Fibroblast of skin of right quadriceps (primary cell): Measurements from ENCODE around the gene ANP32E.
"Not testable (repeated sequence)": the region's sequence is repeated elsewhere in the genome, so short reads cannot be mapped to it uniquely, and the experiment has no call there.

ENCODE experiments used
- DNase-seq: peaks from one replicate; pipeline ENCODE4 v3.0.0-alpha.2; 2013

Gene ANP32E

DNA sequence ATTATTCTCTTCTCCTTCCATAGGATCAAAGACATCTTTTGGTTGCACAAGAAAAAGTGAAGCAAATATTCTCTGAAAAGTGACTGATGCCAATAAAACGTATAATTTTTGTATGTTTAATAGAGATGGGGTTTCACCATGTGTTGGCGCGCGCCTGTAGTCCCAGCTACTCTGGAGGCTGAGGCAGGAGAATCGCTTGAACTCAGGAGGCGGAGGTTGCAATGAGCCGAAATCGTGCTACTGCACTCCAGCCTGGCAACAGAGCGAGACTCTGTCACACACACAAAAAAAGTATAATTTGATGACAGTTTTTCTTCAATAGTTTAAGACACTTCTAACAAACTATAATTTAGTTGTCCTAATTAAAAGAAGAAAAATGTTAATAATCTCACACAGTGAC lies 23.8 kb downstream of the ANP32E start:
- no peak for DNase-seq

DNA sequence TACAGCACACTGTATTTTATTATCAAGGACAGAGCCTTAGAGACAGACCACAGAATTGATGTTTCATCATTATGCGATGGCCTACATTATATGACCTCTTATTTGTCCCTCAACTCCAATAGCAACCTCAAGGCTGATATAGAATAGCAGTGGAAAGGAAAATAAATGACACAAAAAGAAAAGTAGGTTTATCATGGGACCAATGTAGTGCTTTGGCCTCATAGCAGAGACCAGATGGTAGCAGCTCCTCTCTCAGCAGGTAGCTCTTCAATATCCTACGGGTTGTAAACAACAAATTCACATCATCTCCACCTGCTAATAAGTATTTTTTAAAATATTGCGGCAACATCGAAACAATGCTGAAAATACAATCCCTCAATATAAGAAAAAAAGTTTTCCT lies 25.2 kb downstream of the ANP32E start:
- no peak for DNase-seq

DNA sequence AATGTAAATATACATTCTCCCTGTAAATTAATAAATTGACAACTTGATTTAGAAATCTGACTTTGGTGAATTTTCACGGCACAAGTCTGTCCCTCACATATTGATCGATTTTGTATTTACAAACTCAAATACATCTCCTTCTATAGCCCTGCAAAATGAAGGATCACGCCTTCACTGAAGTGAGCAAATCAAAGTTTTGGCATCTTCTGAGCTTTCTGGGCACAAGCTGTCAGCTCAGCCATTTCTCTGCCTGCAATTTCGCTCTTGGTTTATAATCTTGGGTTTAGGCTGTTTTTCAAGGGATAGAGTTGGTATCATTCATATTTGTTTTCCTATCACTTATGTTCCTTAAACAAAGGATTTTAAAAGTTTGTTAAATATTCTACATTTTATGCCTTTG lies 25.8 kb downstream of the ANP32E start:
- no peak for DNase-seq

DNA sequence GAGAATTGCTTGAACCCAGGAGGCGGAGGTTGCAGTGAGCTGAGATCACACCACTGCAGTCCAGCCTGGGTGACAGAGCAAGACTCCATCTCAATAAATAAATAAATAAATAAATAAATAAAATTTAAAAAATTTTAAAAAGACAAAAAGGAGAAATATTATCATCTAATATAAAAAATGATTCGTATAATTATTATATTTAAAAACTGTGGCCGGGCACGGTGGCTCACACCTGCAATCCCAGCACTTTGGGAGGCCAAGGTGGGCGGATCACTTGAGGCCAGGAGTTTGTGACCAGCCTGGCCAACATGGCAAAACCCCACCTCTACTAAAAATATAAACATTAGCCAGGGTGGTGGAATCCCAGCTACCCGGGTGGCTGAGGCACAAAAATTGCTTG lies 27.5 kb downstream of the ANP32E start:
- DNase-seq = not testable (repeated sequence)

DNA sequence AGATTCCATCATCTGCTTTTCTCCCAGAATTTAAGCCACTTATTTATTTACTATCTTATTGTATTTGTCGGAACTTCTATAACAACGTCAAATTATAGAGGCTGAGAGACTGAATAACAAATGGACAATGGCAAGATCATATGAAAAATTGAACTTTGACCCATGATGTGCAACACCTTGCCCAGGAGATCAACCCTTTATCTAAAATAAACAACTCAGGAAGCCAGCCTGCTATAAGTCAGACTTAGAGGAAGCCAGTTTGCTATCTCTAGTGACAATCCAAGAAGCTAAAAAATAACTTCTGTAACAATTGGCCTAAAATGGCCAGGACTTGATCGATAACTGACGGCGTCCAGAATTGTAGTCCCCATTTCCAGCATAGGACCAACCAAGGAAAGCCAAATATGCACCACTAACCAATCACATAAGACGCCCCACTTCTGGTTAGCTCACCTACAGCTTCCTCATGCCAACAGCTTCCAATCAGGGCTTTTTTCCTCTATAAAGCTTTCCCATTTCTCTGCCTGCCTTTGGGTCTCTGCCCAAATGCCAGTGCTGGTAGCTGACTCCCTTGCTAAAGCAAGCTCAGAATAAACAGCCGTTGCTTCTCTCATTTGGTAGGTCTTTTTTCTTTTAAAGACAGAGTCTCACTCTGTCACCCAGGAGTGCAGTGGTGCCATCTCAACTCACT lies 28.5 kb downstream of the ANP32E start:
- no peak for DNase-seq

DNA sequence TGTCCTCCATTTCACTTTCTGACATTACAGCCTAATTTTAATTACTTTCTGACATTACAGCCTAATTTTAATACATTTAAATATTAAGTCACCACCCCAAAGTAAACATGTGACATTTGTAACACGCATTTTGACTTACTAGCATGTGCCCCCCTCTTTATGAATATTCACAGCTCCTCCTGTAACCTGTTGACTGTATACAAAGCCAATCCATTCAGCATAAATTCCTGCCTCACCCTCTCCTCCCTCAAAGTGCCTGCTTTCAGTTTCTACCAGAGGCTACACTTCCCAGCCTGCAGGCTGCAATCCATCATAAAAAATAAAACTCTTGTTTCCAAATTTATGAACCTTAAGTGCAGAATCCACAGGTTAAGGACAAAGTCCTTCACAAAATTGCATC lies 39.5 kb downstream of the ANP32E start:
- DNase-seq = no peak

DNA sequence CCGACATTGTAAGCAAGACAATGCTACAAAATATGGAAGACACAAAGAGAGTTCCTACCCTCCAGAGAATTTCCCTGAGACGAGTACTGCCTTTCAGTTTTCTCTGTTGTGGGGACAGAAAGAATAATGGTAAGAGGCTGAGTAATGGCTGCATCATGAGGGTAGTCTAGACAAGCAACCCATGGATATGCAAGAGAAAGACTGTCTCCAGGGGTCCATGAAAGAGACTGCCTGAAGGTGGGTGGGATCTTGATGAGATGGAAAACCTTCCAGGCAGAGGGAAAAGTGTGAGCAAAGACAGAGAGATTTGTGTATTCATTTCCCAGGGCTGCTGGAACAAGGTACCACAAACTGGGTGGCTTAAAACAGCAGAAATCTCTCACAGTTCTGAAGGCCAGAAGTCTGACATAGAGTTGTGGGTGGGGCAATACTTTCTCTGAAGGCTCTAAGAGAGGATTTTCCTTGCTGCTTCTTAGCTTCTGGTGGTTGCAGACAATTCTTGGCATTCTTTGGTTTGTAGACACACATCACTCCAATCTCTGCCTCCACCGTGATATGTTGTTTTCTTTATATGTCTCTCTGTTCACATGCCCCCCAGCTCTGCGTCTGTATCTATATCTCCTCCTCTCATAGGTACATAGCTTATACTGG lies 41.4 kb downstream of the ANP32E start:
- peak; percentile 73 for DNase-seq

DNA sequence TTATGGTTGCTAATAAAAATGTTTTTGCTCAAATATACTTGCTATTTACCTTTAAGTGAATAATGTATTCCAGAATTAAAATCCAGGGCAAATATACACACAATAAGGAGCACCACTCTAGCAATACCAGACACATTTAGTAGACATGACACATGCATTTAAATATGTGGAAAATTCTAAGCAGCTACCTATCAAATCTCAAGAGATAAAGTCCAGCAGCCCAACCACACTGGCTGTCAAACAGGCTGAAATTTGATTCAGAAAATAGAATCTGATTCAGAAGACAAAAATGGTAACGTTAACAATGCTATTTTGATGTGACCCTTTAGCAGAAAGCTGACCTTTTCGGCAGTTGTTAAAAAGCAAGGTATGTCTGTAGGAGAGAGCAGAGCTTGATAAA lies 43.9 kb downstream of the ANP32E start:
- peak; percentile 89 for DNase-seq

DNA sequence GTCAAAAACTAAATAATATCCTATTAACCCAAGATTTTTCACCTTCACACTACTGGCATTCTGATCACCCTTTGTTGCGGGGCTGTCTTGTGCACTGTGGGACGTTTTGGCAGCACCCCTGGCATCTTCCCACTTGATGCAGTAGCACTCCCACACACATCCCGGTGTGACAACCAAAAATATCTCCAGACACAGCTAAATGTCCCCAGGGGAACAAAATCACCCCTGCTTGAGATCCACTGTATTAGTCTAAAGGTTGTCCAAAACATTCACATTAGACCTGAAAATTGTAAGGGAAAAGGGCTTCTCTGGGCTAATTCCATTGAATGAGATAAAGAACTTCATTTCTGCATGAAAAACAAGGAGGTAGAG lies 48.4 kb downstream of the ANP32E start:
- no peak for DNase-seq

DNA sequence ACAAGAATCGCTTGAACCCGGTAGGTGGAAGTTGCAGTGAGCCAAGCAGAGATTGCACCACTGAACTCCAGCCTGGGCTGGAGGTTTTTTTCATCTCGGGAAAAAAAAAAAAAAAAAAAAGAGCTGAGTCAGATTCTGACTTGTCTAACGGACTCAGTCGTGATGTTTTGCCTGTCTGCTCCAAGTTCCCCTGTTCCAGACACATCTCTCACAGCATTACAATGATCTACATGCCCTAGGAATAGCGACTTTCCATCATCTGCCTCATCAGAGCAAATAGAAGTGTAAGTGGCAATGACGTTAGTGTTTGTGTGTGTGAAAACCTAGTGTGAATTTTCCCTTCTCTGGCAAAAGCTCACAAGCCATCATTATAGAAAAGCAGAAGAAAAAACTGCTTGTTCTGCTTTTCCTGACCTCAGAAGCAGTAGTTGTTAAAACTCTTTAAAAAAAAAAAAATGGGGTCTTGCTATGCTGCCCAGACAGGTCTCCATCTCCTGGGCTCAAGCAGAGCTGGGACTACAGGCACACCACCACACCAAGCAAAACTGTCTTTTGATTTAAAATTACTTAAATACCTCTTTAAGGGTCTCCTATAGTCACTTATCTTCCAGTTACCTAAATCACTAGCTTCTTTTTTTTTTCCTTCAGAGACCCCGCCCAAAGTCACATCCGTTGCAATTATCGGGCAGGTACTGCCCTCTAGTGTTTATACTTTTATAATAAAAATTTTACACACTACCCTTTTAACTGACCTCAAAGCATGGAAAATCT lies 48.9 kb downstream of the ANP32E start:
- DNase-seq = peak; percentile 66

DNA sequence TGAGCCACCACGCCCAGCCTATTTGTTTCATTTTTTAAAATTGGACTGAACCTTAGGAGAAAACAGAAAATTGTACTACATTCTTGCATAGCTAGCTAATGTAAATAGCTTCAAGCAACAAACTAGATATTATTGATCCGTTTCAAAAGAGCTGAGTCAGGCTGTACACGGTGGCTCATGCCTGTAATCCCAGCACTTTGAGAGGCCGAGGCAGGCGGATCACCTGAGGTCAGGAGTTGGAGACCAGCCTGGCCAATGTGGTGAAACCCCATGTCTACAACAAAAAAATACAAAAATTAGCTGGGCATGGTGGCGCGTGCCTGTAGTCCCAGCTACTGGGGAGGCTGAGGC lies 49.5 kb downstream of the ANP32E start:
- DNase-seq = not testable (repeated sequence)

DNA sequence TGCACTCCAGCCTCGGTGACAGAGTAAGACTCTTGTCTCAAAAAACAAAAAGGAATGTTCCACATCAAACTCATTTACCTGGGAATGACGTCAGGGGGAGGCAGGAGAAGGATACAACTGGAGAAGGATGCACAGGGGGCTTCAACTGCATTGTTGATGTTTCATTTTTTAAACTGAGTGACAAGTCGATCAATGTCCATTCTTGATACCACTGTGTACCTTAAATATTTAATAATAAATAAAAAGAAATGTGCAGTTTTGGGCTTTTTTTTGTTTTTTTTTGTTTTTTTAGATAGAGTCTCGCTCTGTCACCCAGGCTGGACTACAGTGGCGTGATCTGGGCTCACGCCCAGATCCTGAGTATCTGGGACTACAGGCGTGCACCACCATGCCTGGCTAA lies 50.4 kb downstream of the ANP32E start:
- no peak for DNase-seq

DNA sequence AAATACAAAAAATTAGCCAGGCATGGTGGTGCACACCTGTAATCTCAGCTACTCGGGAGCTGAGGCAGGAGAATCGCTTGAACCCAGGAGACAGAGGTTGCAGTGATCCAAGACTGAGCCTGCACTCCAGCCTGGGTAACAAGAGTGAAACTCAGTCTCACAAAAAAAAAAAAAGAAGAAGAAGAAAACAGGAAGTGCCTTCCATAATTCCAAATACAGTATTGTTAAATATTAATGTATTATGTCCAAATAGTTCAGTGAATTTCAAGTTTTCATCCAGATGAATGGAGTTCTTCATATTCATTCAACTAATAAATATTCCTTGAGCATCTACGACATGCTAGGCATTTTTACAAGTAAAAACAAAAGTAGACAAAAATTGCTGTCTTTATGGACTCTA lies 52.9 kb downstream of the ANP32E start:
- no peak for DNase-seq

DNA sequence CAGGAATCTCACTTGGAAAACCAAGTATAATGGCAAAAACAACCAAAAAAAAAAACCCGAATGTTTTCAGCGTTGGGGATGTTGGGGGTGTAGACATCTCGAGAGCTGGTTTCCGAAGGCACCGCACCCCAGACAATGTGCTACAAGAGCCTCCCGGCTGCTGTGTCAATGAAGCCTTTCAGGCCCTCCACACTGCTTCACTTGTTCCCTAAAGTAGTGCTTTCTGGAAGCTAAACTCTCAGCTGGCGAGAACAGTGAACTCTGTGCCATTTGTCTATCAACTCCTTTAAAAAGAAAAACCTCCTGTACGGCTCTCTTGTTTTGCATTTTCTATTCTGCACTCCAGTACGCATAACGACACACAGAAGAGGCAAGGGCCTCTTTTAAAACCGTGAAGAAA lies 53.7 kb downstream of the ANP32E start:
- DNase-seq = no peak

DNA sequence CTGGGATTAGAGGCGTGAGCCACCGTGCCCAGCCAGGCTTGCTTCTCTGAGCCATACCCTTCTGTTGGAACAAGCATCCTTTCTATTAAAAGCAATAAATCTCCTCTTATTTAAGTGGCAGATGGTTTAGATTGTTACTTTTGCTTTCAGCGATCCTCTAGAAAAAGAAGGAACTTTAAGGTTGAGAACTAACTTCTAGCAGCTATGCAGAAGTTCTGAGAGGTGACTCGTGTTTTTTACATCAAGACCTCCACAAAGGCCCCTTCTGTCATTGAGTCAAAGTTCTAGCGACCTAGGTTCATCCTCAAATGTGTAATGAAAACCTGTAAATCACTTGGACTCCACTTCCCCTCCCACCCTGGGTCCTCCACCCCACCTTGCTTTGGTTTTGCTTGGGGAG lies 55.4 kb downstream of the ANP32E start:
- DNase-seq = no peak

DNA sequence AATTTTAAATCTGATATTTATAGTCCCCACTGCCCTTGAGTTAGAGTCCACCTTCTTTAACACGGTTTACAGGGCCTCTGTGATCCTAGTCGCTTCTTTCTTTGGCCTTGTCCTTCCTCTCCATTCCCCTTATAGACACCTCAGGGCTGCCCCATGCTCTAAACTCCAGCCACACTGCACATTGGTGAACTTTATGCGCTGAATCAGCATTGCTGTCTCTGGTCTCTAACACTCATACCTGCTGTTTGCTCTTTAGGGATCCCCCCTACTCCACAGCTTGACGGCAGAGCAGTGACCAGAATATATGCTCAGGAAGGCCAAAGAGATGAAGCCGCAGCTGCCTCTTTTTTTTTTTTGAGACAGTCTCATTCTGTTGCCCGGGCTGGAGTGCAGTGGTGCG lies 56.0 kb downstream of the ANP32E start:
- no peak for DNase-seq

DNA sequence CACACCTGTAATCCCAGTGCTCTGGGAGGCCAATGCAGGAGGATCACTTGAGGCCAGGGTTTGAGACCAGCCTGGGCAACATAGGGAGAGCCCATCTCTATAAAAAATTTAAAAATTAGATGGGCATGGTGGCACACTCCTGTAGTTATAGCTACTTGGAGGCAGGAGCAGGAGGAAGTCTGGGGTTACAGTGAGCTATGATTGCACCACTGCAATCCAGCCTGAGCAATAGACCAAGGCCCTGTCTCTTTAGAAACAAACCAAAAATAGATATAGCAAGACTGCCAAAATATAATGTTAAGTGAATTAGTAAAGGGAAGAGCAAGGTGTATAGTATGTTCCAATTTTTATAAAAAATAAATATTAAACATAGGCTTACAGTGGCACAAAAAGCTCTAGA lies 57.4 kb downstream of the ANP32E start:
- DNase-seq = no peak

DNA sequence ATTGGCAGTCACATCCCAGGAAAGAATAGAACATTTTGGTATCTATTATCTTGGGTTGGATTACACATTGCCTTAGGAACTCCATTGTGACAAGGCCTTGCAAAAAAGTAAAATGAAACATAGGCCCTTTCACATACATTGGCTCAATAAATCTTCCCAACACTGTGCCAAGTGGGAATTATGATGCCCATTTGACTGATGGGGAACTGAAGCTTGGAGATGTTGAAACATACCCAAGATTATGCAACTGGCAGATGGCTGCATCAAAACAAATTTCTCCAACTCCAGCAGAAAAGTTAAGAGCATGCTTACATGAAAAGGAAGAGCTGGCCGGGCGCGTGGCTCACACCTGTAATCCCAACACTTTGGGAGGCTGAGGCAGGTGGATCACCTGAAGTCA lies 59.3 kb downstream of the ANP32E start:
- no peak for DNase-seq

DNA sequence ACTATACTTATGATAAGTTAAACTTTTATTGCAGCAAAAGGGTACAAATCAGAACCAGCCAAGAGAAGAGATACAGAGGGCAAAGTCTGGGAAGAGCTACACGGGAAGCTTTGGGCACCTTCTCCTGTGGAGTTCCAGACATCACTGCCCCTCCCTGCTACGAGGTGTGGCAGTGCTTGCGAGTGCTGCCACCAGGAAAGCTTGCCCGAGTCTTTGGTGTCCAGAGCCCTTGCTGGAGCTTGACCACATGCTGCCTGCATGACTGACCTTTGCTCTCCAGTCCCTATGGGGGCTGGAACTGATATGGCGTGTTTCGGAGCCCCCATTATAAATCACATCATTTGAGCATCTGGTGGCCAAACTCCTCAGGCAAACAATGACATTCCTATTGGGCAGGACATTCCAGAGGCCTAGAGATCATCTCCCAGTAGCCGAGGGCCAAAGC lies 62.7 kb downstream of the ANP32E start:
- DNase-seq = no peak

DNA sequence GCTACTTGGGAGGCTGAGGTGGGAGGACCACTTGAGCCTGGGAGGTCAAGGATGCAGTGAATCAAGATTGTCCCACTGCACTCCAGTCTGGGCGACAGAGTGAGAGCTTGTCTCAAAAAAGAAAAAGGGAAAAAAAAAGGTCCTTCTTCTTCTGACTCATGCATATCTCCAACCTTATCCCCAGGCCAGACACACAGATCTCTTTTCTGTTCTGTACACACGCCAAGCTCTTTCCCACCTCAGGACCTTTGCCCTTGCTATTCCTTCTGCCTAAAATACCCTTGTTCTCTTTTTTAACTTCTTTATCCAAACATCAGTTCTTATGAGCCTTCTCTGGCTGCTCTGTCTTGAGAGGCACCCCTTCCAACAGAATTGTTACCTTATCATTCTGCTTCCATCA lies 64.1 kb downstream of the ANP32E start:
- DNase-seq = no peak

DNA sequence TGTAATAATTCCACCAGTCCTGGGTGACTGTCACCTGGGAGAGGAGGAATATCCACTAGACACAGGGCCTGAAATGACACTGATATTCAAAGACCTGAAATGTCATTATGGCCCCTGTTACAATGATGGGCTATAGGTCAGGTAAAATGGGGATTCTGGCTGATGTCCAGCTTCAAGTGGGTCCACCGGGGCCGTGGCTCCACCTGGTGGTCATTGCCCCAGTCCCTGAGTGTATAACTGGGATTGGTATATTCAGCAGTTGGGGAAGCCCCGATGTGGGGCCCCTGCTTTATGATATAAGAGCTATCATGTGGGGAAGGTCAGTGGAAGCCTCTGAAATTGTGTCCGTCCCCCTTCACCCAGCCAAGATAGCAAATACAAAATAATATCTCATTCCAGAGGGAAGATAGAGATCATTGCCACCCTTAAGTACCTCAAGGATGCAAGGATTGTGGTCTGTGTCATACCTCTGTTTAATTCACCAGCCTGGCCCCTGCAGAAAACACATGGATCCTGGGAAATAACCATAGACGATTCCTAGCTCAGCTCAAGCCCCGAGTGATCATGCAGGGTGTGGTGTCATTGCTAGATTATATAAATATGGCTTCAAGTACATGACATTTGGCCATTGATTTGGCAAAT lies 66.8 kb downstream of the ANP32E start:
- peak; percentile 57 for DNase-seq
